Measurements from ENCODE around the gene PPM1J.

PPM1J gene

GRCh38 chr1:112708489-112708888, 6.6 kb downstream of the PPM1J start:
- TF ChIP-seq CTCF (IDR thresholded peaks at IDR 0.05) = no peak
- Histone ChIP-seq H3K9ac (no peak overlapping the region), H3K79me2 (peaks cover 2% of the 10 kb centered on the region), H3K27me3 (ENCODE audit: control insufficient read depth, insufficient read depth, low read length) (no peaks in the 10 kb centered on the region), H2AFZ (no peak overlapping the region), H3K4me3 (ENCODE audit: low read depth, low read length) (no peak overlapping the region), H3K36me3 (ENCODE audit: control insufficient read depth, insufficient read depth, low read length) (no peaks in the 10 kb centered on the region), H3K4me2 (ENCODE audit: low read length) (no peak overlapping the region), H3K27ac (no peak overlapping the region), H3K9me3 (ENCODE audit: control insufficient read depth, low read length) (no peaks in the 10 kb centered on the region), H3K4me1 (peaks cover 16% of the 10 kb centered on the region)

GRCh38 chr1:112708002-112708448, 7.1 kb downstream of the PPM1J start:
- TF ChIP-seq CTCF (IDR thresholded peaks at IDR 0.05) = no peak
- H3K9me3 ChIP-seq (ENCODE audit: control insufficient read depth, low read length) = no peaks in the 10 kb centered on the region
- H2AFZ ChIP-seq = peak overlapping the region; percentile 93
- H3K27me3 ChIP-seq (ENCODE audit: control insufficient read depth, insufficient read depth, low read length) = no peaks in the 10 kb centered on the region
- peak overlapping the region; percentile 62 for H3K27ac ChIP-seq
- H3K79me2 ChIP-seq = peaks cover 2% of the 10 kb centered on the region
- H3K4me2 ChIP-seq (ENCODE audit: low read length) = no peak overlapping the region
- H3K9ac ChIP-seq = no peak overlapping the region
- peaks cover 16% of the 10 kb centered on the region for H3K4me1 ChIP-seq
- no peaks in the 10 kb centered on the region for H3K36me3 ChIP-seq (ENCODE audit: control insufficient read depth, insufficient read depth, low read length)
- no peak overlapping the region for H3K4me3 ChIP-seq (ENCODE audit: low read depth, low read length)

- H3K27ac ChIP-seq = peak overlapping the region; percentile 62
- no peaks in the 10 kb centered on the region for H3K36me3 ChIP-seq (ENCODE audit: control insufficient read depth, insufficient read depth, low read length)
- H3K9me3 ChIP-seq (ENCODE audit: control insufficient read depth, low read length) = no peaks in the 10 kb centered on the region
- no peaks in the 10 kb centered on the region for H3K27me3 ChIP-seq (ENCODE audit: control insufficient read depth, insufficient read depth, low read length)
- peak overlapping the region; percentile 67 for H3K4me2 ChIP-seq (ENCODE audit: low read length)
- H3K9ac ChIP-seq = no peak overlapping the region
- H3K4me3 ChIP-seq (ENCODE audit: low read depth, low read length) = peak overlapping the region; percentile 94
- TF ChIP-seq CTCF (IDR thresholded peaks at IDR 0.05) = peak; percentile 82
- peak overlapping the region; percentile 93 for H2AFZ ChIP-seq
- peaks cover 2% of the 10 kb centered on the region for H3K79me2 ChIP-seq
- peaks cover 22% of the 10 kb centered on the region for H3K4me1 ChIP-seq
Measured at GRCh38 chr1:112707221-112708001, 7.7 kb downstream of the PPM1J start.

- H3K4me2 ChIP-seq (ENCODE audit: low read length) = peak within 1 kb of the TSS; percentile 95
- H3K4me3 ChIP-seq (ENCODE audit: low read depth, low read length) = peak within 1 kb of the TSS; percentile 94
- H3K4me1 ChIP-seq = peaks cover 24% of the 10 kb centered on the region
- H3K36me3 ChIP-seq (ENCODE audit: control insufficient read depth, insufficient read depth, low read length) = no peaks in the 10 kb centered on the region
- H3K27ac ChIP-seq = peak within 1 kb of the TSS; percentile 98
- H3K27me3 ChIP-seq (ENCODE audit: control insufficient read depth, insufficient read depth, low read length) = no peaks in the 10 kb centered on the region
- H2AFZ ChIP-seq = peak within 1 kb of the TSS; percentile 93
- no peaks in the 10 kb centered on the region for H3K9me3 ChIP-seq (ENCODE audit: control insufficient read depth, low read length)
- peaks cover 2% of the 10 kb centered on the region for H3K79me2 ChIP-seq
- peak within 1 kb of the TSS; percentile 96 for H3K9ac ChIP-seq
- no peak for TF ChIP-seq CTCF (IDR thresholded peaks at IDR 0.05)
Measured at GRCh38 chr1:112706505-112707220, 8.5 kb downstream of the PPM1J start, which contains the start of gene RHOC. RHOC (minus strand) TSS chr1:112707127; CDS start chr1:112703799, 3,328 bp downstream.
